A549 (cell line): ENCODE results near the gene SPAG6. TPM values are rescaled to one million over a fixed set of nuclear protein-coding genes. Genes with fewer than 3 reads are reported as not detected.
A peak's percentile ranks its signal among the peaks of the same experiment; 100 is the strongest.

Source experiments
- ATAC-seq, 2 experiments: fragments of 200-7000 bp in 1 of 2; fragments of >200 bp in 1 of 2; cut with Nextera tagmentation in 1 of 2; cut with Tn5 transposase in 1 of 2; 3 replicates each; pipeline versions ENCODE4 v1.8.0 to v1.9.1; 2018 to 2020; ENCODE audit warnings: mild to moderate bottlenecking in 1 of 2, moderate library complexity in 1 of 2
- CTCF ChIA-PET: fragments of 300-600 bp; sonication (Branson Sonifier 250); formaldehyde crosslinking; extraction: SDS; loops from one replicate; lab custom pipeline; 2021; ENCODE audit warnings: antibody characterized with exemption, inconsistent platforms; lab: Yijun Ruan, JAX
- POLR2A ChIA-PET: fragments of 350-600 bp; formaldehyde crosslinking; extraction: SDS; loops from one replicate; lab custom pipeline; 2021; ENCODE audit warnings: antibody characterized with exemption, inconsistent platforms; lab: Yijun Ruan, JAX
- DNase-seq, 2 experiments: peaks; one replicate each; pipeline versions ENCODE4 v3.0.0 to v3.0.0-alpha.2; 2011 to 2016; ENCODE audit warnings: low read depth in 1 of 2, low spot score in 1 of 2
- FAIRE-seq: peaks from 2 replicates; lab custom pipeline; 2011; peaks lifted over from hg19 to GRCh38; lab: Jason Lieb, UNC
- H3K27ac ChIP-seq, 2 experiments: fragments of >200 bp; sonication (Bioruptor Twin); formaldehyde crosslinking; 3 replicates each; pipeline ENCODE4 v1.5.1; 2016 to 2017
- H3K4me1 ChIP-seq: fragments of >200 bp; sonication (Bioruptor Twin); formaldehyde crosslinking; 3 replicates; pipeline ENCODE4 v1.6.1; 2016
- H3K4me2 ChIP-seq: fragments of >200 bp; sonication (Bioruptor Twin); formaldehyde crosslinking; 3 replicates; pipeline ENCODE4 v1.6.1; 2016
- H3K4me3 ChIP-seq: fragments of >200 bp; sonication (Bioruptor Twin); formaldehyde crosslinking; 3 replicates; pipeline ENCODE4 v1.5.1; 2016
- H3K9me3 ChIP-seq: fragments of >200 bp; sonication (Bioruptor Twin); formaldehyde crosslinking; 3 replicates; pipeline ENCODE4 v1.6.1; 2016
- EHF ChIP-seq: fragments of 250-450 bp; sonication (Bioruptor Pico); IDR thresholded peaks from 2 replicates; pipeline ENCODE4 v1.5.0; 2020; ENCODE audit warnings: mild to moderate bottlenecking
- ELK1 ChIP-seq: fragments of 150-350 bp; IDR thresholded peaks from 2 replicates; pipeline ENCODE4 v1.6.1; 2014; ENCODE audit warnings: low read depth, mild to moderate bottlenecking, low read length
- ESRRA ChIP-seq: fragments of 150-350 bp; IDR thresholded peaks from 2 replicates; pipeline ENCODE4 v1.6.1; 2014; ENCODE audit warnings: mild to moderate bottlenecking, low read length, borderline replicate concordance
- FOSB ChIP-seq: fragments of 250-450 bp; sonication (Bioruptor Pico); IDR thresholded peaks from 2 replicates; pipeline ENCODE4 v1.5.0; 2020; ENCODE audit warnings: mild to moderate bottlenecking, moderate library complexity
- HDAC2 ChIP-seq: fragments of 200-600 bp; sonication (generic); IDR thresholded peaks from 2 replicates; pipeline ENCODE4 v1.6.1; 2016
- HES2 ChIP-seq: fragments of >200 bp; sonication (Bioruptor Twin); formaldehyde crosslinking; IDR thresholded peaks from 2 replicates; pipeline ENCODE4 v1.6.1; 2016
- HEYL ChIP-seq: fragments of 250-450 bp; sonication (Bioruptor Pico); IDR thresholded peaks from 2 replicates; pipeline ENCODE4 v1.8.0; 2021; ENCODE audit warnings: mild to moderate bottlenecking, moderate library complexity
- HMGXB4 ChIP-seq: fragments of 250-450 bp; sonication (Bioruptor Pico); IDR thresholded peaks from 2 replicates; pipeline ENCODE4 v1.5.0; 2021; ENCODE audit warnings: mild to moderate bottlenecking, moderate library complexity, borderline replicate concordance
- HOXB13 ChIP-seq: fragments of 250-450 bp; sonication (Bioruptor Pico); IDR thresholded peaks from 2 replicates; pipeline ENCODE4 v1.5.0; 2020; ENCODE audit warnings: low read depth, mild to moderate bottlenecking, moderate library complexity
- KDM1A ChIP-seq: fragments of 200-600 bp; sonication (generic); IDR thresholded peaks from 2 replicates; pipeline ENCODE4 v1.6.1; 2016; ENCODE audit warnings: low read depth, mild to moderate bottlenecking
- MAFK ChIP-seq: fragments of 450-650 bp; IDR thresholded peaks from 2 replicates; pipeline ENCODE4 v1.6.1; 2014; ENCODE audit not compliant: partially characterized antibody
- MAX ChIP-seq: IDR thresholded peaks from 2 replicates; pipeline ENCODE4 v1.6.1; 2012
- REST ChIP-seq: fragments of 200-600 bp; sonication (generic); IDR thresholded peaks from 2 replicates; pipeline ENCODE4 v1.6.1; 2016; ENCODE audit warnings: antibody characterized with exemption, mild to moderate bottlenecking, moderate library complexity
- SMC3 ChIP-seq: fragments of >200 bp; sonication (Bioruptor Twin); formaldehyde crosslinking; IDR thresholded peaks from 3 replicates; pipeline ENCODE4 v1.6.1; 2018; ENCODE audit warnings: inconsistent platforms
- SREBF2 ChIP-seq: fragments of 450-650 bp; IDR thresholded peaks from 2 replicates; pipeline ENCODE4 v1.6.1; 2014; ENCODE audit warnings: mild to moderate bottlenecking, moderate library complexity
- TFCP2L1 ChIP-seq: fragments of 250-450 bp; sonication (Bioruptor Pico); IDR thresholded peaks from 2 replicates; pipeline ENCODE4 v1.5.0; 2021; ENCODE audit warnings: mild to moderate bottlenecking
- USF2 ChIP-seq: fragments of 450-650 bp; IDR thresholded peaks from 2 replicates; pipeline ENCODE4 v1.6.1; 2014; ENCODE audit warnings: antibody characterized with exemption
- ZNF302 ChIP-seq: fragments of 250-450 bp; sonication (Bioruptor Pico); IDR thresholded peaks from 2 replicates; pipeline ENCODE4 v1.9.0; 2021; ENCODE audit warnings: inconsistent platforms, mild to moderate bottlenecking, moderate library complexity
- ZSCAN20 ChIP-seq: fragments of 250-450 bp; sonication (Bioruptor Pico); IDR thresholded peaks from 2 replicates; pipeline ENCODE4 v1.8.0; 2022; ENCODE audit warnings: mild to moderate bottlenecking, moderate library complexity
- WGBS: methylation state at CpG from one replicate; pipeline ENCODE4 v1.1.6; 2017; ENCODE audit errors: missing lambda C conversion rate; 5-methylcytosine and 5-hydroxymethylcytosine counted together
- polyA plus RNA-seq, 4 experiments: library from polyadenylated mRNA; depleted of rRNA in 3 of 4; stranded (reverse); fragments of >200 nt; fragmentation: RNase III in 1 of 4; extraction: RNeasy Plus Mini Kit Qiagen cat#74134 plus additional on column Dnase treatment in 1 of 4; gene quantifications; 2 replicates in 3 of 4; 3 replicates in 1 of 4; pipeline ENCODE4 v1.2.3, GENCODE V29; 2011 to 2017

SPAG6 gene
- polyA plus RNA-seq, 2 of the 4 experiments (the other 2 are of a cell fraction) = 0.04 TPM; not detected in 1

- TF ChIP-seq REST = no peak
- TF ChIP-seq EHF (CRISPR knock-in tag) = no peak
- no peak for TF ChIP-seq HEYL (CRISPR knock-in tag)
- TF ChIP-seq MAFK = no peak
- no peak for TF ChIP-seq SREBF2
- no peak for TF ChIP-seq ZSCAN20 (CRISPR knock-in tag)
- no peak for TF ChIP-seq FOSB (CRISPR knock-in tag)
- no peak for TF ChIP-seq USF2
Observed at GRCh38 chr10:22346096-22346661, 883 bp downstream of the SPAG6 start (continued).

GRCh38 chr10:22349755-22350154 is 4.5 kb downstream of the SPAG6 start:
- 92% methylated on average over 1 of the region's 1 CpG for WGBS
- no peak for DNase-seq

GRCh38 chr10:22351131-22351703 is 5.9 kb downstream of the SPAG6 start:
- 71% methylated on average over 5 of the region's 5 CpGs for WGBS
- H3K4me3 ChIP-seq = no peak overlapping the region
- TF ChIP-seq HOXB13 (CRISPR knock-in tag) (no peak), HDAC2 (no peak), SMC3 (no peak), ELK1 (no peak), ESRRA (no peak), HMGXB4 (CRISPR knock-in tag) (no peak), REST (no peak), HEYL (CRISPR knock-in tag) (no peak), TFCP2L1 (CRISPR knock-in tag) (no peak), EHF (CRISPR knock-in tag) (no peak), ZNF302 (CRISPR knock-in tag) (no peak), HES2 (no peak), MAX (no peak), ZSCAN20 (CRISPR knock-in tag) (no peak), USF2 (no peak)

More at GRCh38 chr10:22349755-22350154, 4.5 kb downstream of the SPAG6 start:
- ChIA-PET POLR2A (interaction anchor here (2.5 kb wide), 1 partner anchor 9 kb away, joined by 14 read pairs; no protein-coding TSS in a partner anchor), CTCF (interaction anchor here (0.7 kb wide), 1 partner anchor 640 kb away, joined by 8 read pairs; no protein-coding TSS in a partner anchor)
- no peaks in the 10 kb centered on the region for H3K4me1 ChIP-seq
- no peak for TF ChIP-seq KDM1A
- peak; percentile 91 for TF ChIP-seq MAFK
- no peak overlapping the region for H3K27ac ChIP-seq
- H3K9me3 ChIP-seq = no peaks in the 10 kb centered on the region
- H3K4me3 ChIP-seq = no peak overlapping the region
- ATAC-seq (no peak), FAIRE-seq (no peak)
- H3K4me2 ChIP-seq = no peak overlapping the region

More at GRCh38 chr10:22351131-22351703, 5.9 kb downstream of the SPAG6 start:
- no peak overlapping the region for H3K4me2 ChIP-seq
- H3K27ac ChIP-seq = no peak overlapping the region
- H3K4me1 ChIP-seq = no peaks in the 10 kb centered on the region
- FAIRE-seq (no peak), ATAC-seq (no peak), DNase-seq (no peak)
- POLR2A ChIA-PET = interaction anchor here (2.5 kb wide), 1 partner anchor 10 kb away, joined by 14 read pairs; no protein-coding TSS in a partner anchor
- no peaks in the 10 kb centered on the region for H3K9me3 ChIP-seq
- CTCF ChIA-PET = no interaction called here
